GM18508 (cell line): ENCODE results near the gene CAMK2A.

Experiments used
- ATAC-seq: cut with Tn5 transposase; IDR thresholded peaks from one replicate; pipeline ENCODE4 v1.9.1; 2021; ENCODE audit warnings: moderate number of reproducible peaks; ENCODE audit not compliant: insufficient read depth, unreplicated experiment

The CAMK2A gene

GRCh38 chr5:150219142-150219541 lies 70.4 kb downstream of the CAMK2A start:
- no peak for ATAC-seq

DNA sequence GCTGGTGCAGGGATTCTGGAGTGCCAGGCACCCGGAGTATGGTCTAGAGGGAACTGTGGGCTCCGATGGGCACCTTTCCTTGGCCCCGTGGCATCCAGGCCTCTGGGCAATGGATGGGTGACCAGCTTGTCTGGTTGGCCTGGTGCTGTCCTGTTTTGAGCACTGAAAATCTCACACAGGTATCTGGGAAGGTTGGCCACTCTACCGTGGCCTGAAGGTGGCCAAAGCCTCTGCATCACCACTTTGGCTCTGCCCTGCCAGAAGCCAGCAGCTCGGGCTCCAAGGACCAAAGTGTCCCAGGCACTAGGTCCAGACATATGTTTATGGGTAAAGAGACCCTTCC lies 70.9 kb downstream of the CAMK2A start:
- no peak for ATAC-seq

DNA sequence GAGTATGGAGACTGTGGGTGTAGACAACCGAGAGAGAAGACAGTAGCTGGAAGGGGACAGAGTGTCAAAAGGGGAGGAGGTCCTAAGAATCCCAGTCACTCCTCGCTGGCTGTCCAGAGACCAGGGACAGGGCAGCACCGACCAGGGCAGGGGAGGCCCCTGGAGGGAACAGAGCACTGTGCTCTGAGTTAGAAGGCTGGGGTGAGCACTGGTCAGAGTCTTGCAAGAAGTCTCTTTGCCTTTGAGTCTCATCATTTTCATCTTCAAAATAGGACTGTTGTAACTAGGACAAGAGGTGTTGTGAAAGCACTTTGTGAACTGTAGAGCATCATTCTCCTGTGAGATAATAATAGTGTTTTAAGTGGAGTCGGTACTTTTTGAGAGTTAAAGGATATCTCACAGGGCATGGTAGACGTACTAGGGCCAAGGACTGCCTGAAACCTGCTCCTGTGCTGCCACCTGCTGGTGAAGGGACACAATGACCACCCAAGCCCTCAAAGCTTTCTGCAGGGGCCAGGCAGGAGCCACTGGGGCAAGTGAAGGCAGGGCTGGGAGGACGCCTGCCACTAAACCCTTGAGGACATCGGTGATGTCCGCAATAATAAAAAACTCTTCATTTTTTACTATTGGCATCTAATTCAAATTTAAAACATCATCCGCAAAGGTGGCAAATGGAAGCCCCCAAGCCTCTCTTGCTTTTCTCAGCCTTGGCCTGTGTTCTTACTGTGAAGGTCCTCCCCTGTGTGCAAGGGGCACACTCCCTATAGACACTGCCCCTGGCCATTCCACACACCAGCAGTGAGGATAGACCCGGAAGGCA lies 71.5 kb downstream of the CAMK2A start:
- ATAC-seq = no peak

DNA sequence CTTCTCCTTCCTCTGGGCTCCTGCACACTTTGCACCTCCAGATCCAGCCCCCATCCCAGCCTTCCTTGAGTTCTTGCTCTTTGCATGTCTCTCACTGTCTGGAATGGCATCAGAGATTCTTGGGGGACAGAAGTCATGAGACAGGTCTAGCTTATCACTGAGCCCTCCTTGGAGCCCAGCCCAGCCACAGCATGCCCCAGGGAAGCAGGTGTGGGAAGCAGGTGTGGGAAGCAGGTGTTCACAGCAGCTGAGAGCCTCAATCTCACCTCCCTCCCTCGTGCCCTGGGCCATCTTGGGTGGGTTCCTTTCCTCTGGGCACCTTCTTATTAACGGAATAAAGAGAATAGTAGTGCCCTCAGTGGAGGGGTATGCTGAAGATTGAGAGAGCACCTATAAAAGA lies 72.5 kb downstream of the CAMK2A start:
- ATAC-seq = no peak

DNA sequence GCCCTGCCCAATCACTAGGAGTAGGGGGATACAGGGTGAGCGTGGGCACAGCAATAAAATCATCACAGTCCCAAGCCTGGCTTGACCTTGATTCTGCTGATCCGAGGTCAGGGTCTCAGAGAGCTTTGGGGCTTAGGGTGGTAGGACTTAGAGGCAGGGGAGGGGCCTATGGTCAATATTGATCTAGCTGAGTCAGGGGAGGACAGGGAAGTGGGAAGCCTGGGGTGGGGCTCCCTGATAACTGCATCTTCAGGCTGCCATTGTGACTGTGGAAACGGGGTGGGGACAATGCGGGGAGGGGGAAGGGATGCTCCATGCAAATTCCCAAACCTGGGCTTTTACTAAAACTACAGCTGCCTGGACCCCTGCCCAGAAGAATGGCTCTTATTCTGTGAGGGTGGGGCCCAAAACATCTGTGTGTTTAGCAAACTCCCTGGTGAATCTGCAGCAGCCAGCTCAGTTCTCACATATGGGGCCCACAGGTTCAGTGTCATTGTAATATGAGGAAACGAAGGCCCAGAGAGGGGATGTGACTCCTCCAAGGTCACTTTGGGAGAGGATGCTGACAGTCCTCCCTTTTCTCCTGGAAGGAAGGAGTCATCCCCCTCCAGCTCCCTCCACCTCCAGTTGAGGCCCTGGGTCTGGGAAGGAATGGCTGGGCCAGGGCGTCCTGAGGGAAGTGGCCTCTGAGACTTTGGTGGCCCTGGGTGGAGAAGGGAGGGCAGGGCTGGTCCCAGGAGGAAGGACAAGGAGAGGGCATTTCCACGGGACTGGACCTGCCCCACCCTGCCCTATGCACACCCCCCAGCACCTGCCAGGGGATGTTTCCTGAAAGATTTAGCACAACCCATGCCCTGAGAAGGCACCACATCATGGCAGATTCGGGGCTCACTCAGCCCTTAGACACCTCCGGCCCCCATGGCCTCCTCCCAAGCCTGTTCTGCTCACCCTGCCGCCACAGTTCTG lies 73.3 kb downstream of the CAMK2A start:
- ATAC-seq = no peak

DNA sequence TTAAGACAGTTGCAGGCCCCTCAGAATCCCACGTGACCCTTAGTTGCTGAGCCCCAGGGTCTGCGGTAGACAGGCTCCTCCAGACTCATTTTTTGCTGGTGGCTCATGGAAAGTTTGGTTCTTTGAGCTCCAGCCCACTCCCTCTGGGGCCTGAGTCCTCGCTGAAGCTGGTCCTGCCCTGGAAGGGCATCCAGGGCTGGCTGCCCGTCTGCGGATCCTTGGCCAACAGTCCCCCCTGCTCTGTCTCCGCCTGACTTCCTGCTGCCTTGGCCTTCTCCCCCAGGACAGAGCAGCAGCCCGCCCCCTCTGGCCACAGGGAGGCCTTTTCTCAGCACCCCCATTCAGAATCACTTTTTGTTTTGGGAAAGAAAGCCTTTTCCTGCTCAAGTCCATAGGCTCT lies 75.3 kb downstream of the CAMK2A start:
- no peak for ATAC-seq

- no peak for ATAC-seq
These were observed 76.0 kb downstream of the CAMK2A start for GRCh38 chr5:150213530-150213929.

DNA sequence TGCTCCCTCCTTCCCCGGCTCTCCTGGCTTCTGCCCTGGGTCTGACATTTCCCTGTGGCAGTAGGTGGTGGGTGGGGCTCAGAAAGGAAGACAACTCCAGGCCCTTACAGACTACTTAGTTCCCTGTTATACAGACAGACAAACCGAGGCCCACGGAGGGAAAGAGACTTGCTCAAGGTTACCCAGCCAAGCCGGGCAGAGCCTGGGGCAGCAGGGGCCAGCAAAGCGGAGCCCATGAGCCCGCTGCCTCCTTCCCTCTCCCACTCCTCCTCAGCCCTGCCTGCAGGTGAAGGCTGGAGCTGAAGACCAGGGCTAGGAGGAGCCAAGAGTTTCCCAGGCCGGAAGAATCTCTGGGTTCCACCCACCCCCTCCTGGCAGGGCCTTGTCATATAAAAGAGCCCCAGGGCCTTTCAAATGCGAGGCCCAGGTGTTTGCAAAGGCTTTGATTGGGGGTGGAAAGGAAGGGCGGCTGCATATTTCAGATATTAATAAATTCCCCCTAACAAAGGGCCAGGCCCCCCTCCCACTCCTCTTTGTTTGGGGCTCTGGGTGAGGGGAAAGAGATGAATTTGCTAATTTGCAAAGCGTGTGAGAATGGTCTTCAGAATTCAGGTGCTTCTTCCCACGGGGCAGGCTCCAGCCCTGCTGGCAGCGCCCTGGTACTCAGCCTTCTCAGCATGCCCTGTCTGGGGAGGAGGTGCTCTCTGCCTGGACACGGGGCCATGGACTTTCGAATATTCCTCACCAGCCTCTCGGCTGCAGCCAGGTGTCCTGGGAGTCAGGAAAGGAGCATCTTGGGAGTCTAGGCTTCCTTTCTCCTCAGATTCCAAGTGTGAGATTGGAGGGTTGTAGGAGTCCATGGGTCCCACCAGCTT lies 78.2 kb downstream of the CAMK2A start:
- ATAC-seq = no peak

DNA sequence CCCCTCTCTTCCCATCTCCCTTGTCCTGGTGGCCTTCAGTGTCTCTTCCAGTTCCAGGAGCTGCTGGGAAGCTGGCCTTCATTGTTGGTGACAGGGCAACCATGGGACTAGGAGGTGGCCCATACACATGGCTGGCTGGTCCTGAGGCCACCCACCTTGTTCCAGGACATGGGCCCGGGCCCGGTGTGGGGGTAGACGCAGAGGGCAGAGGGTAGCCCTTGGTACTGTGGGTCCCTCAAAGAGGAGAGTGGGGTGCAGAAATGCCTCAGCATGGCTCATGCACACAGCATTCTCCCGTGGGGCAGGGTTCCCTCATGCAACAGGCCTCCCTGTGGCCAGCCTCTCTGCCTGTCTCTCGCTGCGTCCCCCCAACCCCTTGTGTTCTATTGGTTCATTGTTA lies 78.9 kb downstream of the CAMK2A start:
- ATAC-seq = no peak

GRCh38 chr5:150209099-150209635 lies 80.4 kb downstream of the CAMK2A start:
- ATAC-seq = no peak

DNA sequence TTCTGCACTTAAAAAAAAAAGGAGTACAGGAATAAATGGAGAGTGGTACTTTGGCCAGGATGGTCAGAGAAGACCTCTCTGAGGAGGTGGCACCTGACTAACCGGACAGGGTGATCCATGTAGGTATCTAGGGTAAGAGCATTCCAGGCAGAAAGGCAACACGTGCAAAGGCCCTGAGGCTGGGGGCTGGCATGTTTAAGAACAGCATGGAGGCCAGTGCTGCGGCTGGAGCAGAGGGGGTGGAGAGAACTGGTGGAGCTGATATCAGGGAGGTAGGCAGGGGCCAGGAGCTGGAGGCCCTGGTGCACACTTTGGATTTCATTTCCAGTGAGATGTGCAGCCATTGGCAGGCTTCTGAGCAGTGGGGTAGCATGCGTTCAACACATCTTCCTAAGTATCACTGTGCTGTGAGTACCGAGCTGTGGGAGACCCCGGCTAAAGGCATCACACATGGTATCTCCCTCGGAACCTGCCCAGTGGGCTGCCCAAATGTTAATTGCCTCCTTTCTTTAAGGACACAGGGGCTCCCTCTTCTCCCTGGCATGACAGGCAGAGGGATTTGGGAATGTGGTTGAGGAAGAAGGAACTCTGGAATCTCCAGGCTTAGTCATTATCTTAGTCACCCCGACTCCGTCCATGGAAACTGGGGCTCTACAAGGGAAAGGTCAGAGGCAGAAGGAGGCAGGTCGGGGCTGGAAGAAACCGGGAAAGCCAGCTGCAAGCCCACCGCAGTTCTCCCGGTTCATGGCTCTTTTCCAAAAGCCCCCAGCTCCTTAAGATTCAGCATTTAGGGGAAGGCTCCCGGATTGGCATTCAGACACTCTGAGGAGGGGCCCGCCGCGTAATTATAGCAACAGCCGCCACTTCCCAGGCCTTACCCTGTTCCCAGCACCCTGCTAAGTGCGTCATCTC lies 81.1 kb downstream of the CAMK2A start:
- ATAC-seq = no peak

- no peak for ATAC-seq
These were observed 82.8 kb downstream of the CAMK2A start for GRCh38 chr5:150206779-150207115.

DNA sequence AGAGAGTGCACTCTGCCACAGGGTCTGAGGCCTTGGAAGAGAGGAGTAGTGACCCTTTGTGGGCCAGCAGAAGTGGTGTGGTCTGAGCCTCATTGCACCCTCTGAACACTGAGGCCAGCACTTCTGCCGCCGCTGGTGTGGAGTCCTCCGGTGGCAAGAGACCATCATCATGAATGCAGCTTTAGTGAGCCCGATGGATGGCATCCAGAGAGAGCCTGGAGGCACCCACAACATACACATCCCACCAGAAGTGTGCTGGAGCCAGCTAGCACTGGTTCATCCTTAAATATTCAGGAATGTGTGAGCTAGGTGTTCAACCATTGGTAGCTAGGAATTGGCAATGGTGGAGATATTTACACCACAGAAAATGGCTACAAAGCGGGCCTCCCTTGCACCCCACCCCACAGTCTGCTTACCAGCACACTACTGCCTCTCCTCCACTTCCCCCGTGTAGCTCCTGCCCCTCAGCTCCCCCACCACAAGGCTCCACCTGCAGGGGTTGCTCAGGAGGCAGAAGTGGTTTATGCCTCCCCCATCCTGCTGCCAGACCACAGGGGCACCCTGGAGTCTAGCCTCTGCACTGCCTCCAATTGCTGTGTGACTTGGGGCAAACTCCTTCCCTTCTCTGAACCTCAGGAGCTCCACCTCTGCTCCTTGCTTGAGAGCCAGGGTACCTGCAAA lies 83.3 kb downstream of the CAMK2A start:
- ATAC-seq = no peak

DNA sequence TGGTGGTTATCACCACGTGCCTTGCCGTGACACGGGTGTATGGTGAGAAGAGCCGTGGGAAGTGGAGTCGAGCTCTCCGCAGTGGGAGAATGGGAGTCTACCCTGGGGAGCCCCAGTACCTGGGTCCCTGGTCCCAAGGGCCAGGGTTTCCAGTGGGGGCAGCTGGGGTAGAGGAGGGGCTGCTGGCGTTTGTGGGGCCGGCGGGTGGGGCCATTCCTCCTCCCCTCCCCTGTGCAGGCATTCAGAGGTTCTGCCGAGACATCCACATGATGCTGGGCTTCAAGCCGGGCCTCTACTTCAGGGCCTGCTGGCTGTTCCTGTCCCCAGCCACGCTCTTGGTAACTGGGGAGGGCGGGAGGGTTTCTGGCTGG lies 85.0 kb downstream of the CAMK2A start:
- no peak for ATAC-seq

DNA sequence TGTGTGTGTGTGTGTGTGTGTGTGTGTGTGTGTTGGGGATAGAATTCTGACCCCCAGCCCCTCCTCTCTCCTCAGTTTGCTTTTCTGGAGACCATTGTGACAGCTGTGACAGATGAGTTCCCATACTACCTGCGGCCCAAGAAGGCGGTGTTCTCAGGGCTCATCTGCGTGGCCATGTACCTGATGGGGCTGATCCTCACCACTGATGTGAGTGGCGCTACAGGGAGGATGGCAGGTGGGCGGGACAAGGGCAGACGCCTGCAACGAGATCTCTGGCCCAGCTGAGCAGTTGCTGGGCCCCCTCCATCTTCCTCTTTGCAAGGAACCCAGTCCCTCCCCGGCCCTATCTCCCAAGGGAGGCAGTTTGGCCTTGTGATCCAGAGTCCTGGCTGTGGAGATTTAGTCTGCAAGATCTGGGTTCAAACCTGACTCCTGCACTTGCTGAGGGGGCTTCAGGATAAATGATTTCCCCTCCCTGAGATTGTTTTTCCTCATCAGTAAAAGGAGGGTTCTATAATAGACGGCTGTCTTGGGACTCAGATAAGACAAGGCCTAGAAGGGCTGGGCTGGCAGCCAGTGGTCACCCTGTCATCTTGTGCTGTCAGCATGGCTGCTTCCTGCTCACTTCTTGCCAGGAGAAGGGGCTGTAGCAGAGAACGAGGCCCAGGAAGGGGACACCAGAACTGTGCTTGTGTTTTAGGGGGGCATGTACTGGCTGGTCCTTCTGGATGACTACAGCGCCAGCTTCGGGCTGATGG lies 85.6 kb downstream of the CAMK2A start:
- no peak for ATAC-seq

- ATAC-seq = no peak
These were observed 87.1 kb downstream of the CAMK2A start for GRCh38 chr5:150202501-150202900.

- no peak for ATAC-seq
These were observed 92.1 kb downstream of the CAMK2A start for GRCh38 chr5:150197476-150197875.

GRCh38 chr5:150196986-150197385 lies 92.6 kb downstream of the CAMK2A start:
- ATAC-seq = no peak
